Measurements from ENCODE around the gene MGMT. TPM values are rescaled to one million over a fixed set of nuclear protein-coding genes. Genes with fewer than 3 reads are reported as not detected.
A peak's percentile ranks its signal among the peaks of the same experiment; 100 is the strongest.

Gene MGMT
- total RNA-seq, 1 experiment from 2014 or later = 21.2 TPM

GRCh38 chr10:129541748-129542487 lies 74.9 kb downstream of the MGMT start:
- Histone ChIP-seq H2AFZ (no peak overlapping the region), H3K9me3 (ENCODE audit: insufficient read depth, low read depth) (no peaks in the 10 kb centered on the region), H3K27me3 (ENCODE audit: insufficient read depth, low read depth) (no peaks in the 10 kb centered on the region), H3K4me1 (replicated peaks; ENCODE audit: insufficient read depth) (peaks cover 15% of the 10 kb centered on the region), H4K20me1 (ENCODE audit: insufficient read depth) (no peaks in the 10 kb centered on the region), H3K79me2 (ENCODE audit: low read depth) (no peaks in the 10 kb centered on the region), H3F3A (ENCODE audit: insufficient read depth, low read depth) (no peaks in the 10 kb centered on the region), H3K4me3 (no peak overlapping the region), H3K27ac (no peak overlapping the region), H3K36me3 (ENCODE audit: low read depth) (no peaks in the 10 kb centered on the region), H3K9me2 (ENCODE audit: insufficient read depth) (no peaks in the 10 kb centered on the region), H3K4me2 (no peak overlapping the region)
- no peak for DNase-seq
- BruUV-seq (replicated peaks) = no TSS peak
- intact Hi-C loops (cut with micrococcal nuclease; ENCODE audit: unreplicated experiment) = no loop called here
- ChIA-PET POLR2A (ENCODE audit: unreplicated experiment) (no interaction called here), CTCF (no interaction called here)
- TF ChIP-seq EZH2 (IDR thresholded peaks at IDR 0.05; ENCODE audit: low read depth) = no peak
- TF ChIP-seq, protein P1, sequence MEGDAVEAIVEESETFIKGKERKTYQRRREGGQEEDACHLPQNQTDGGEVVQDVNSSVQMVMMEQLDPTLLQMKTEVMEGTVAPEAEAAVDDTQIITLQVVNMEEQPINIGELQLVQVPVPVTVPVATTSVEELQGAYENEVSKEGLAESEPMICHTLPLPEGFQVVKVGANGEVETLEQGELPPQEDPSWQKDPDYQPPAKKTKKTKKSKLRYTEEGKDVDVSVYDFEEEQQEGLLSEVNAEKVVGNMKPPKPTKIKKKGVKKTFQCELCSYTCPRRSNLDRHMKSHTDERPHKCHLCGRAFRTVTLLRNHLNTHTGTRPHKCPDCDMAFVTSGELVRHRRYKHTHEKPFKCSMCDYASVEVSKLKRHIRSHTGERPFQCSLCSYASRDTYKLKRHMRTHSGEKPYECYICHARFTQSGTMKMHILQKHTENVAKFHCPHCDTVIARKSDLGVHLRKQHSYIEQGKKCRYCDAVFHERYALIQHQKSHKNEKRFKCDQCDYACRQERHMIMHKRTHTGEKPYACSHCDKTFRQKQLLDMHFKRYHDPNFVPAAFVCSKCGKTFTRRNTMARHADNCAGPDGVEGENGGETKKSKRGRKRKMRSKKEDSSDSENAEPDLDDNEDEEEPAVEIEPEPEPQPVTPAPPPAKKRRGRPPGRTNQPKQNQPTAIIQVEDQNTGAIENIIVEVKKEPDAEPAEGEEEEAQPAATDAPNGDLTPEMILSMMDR (conservative IDR thresholded peaks at IDR 0.05) = no peak

DNA sequence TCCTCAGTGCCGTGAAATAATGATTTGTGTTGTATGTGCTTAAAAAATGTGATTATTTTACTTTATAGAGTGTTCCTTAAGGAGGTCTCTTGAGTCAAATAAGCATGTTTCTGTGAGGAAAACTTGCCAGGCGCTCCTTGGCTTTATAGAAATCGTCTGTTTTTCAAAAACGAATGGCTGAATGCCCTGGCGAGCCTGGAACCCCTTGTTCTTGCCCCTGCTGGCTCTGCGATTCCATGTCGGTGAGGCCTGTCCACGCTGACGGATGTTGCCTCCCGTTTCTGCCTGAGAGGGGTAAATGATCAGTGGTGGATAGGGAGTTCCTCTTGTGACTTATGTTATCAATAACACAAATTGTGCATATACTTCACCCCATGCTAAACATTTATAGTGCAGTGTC lies 75.5 kb downstream of the MGMT start:
- no peak overlapping the region for H2AFZ ChIP-seq
- H3K27me3 ChIP-seq (ENCODE audit: insufficient read depth, low read depth) = no peaks in the 10 kb centered on the region
- POLR2A ChIA-PET (ENCODE audit: unreplicated experiment) = no interaction called here
- no peaks in the 10 kb centered on the region for H3F3A ChIP-seq (ENCODE audit: insufficient read depth, low read depth)
- no peak overlapping the region for H3K4me2 ChIP-seq
- no TSS peak for BruUV-seq (replicated peaks)
- H3K36me3 ChIP-seq (ENCODE audit: low read depth) = no peaks in the 10 kb centered on the region
- no peaks in the 10 kb centered on the region for H4K20me1 ChIP-seq (ENCODE audit: insufficient read depth)
- CTCF ChIA-PET = no interaction called here
- no peaks in the 10 kb centered on the region for H3K9me3 ChIP-seq (ENCODE audit: insufficient read depth, low read depth)
- H3K4me3 ChIP-seq = no peak overlapping the region
- peaks cover 15% of the 10 kb centered on the region for H3K4me1 ChIP-seq (replicated peaks; ENCODE audit: insufficient read depth)
- intact Hi-C loops (cut with micrococcal nuclease; ENCODE audit: unreplicated experiment) = no loop called here
- no peak for TF ChIP-seq EZH2 (IDR thresholded peaks at IDR 0.05; ENCODE audit: low read depth)
- TF ChIP-seq, protein P1 (conservative IDR thresholded peaks at IDR 0.05) = no peak
- no peaks in the 10 kb centered on the region for H3K9me2 ChIP-seq (ENCODE audit: insufficient read depth)
- no peaks in the 10 kb centered on the region for H3K79me2 ChIP-seq (ENCODE audit: low read depth)
- H3K27ac ChIP-seq = no peak overlapping the region
- no peak for DNase-seq

DNA sequence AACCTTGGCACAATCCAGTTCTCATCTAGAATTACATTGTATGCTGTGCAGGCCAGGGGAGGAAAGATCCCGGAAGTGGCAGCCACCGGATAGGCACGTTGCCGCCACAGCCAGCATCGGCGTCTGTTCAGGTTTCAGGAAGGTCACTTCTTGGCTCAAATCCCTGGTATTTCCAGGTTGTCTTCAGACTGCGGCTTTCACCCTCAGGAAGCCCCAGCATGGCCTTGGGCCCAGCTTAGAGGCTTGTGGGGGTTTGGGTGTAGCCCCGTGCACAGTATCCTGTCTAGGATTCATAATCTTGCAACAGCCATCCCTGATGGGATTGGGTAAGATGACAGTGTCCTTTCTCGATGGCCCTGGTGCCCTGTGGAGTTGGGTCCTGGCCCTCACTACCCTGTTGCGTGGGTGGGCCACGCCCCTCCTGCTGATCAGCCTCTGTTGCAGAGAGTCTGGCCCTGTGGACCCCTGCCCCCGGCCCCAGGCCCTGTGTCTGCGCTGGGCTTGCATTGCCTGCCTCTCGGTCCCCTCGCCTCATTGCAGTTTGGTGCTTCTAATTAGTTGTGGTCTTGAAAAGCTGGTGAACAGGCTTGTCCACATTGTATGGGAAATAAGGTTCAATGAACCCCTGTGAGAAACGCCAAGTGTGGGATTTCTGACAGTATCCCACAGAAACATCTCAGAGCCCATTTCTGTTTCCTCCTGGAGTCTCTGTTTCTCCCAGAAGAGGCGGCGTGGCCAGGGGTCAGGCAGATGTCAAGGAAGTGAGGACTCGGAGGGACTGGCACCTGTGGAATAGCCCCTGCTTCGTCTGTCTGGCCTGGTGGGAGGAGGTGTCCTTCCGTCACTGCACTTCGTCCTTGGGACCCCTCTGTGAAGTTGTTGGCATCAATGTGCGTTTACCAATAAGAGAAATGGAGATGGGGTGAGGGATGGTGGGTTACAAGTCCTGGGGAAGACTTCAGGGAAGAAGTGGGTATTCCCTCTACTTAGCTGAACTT lies 77.5 kb downstream of the MGMT start:
- Histone ChIP-seq H3K4me2 (peak overlapping the region; percentile 58), H3K9me2 (ENCODE audit: insufficient read depth) (no peaks in the 10 kb centered on the region), H2AFZ (no peak overlapping the region), H3K27me3 (ENCODE audit: insufficient read depth, low read depth) (no peaks in the 10 kb centered on the region), H3K9me3 (ENCODE audit: insufficient read depth, low read depth) (no peaks in the 10 kb centered on the region), H3K36me3 (ENCODE audit: low read depth) (no peaks in the 10 kb centered on the region), H3K27ac (peak overlapping the region; percentile 37; the same call in 1 of the 2 replicates), H3F3A (ENCODE audit: insufficient read depth, low read depth) (no peaks in the 10 kb centered on the region), H3K4me3 (no peak overlapping the region), H4K20me1 (ENCODE audit: insufficient read depth) (no peaks in the 10 kb centered on the region), H3K4me1 (replicated peaks; ENCODE audit: insufficient read depth) (peaks cover 15% of the 10 kb centered on the region), H3K79me2 (ENCODE audit: low read depth) (no peaks in the 10 kb centered on the region)
- intact Hi-C loops (cut with micrococcal nuclease; ENCODE audit: unreplicated experiment) = no loop called here
- no TSS peak for BruUV-seq (replicated peaks)
- no peak for DNase-seq
- POLR2A ChIA-PET (ENCODE audit: unreplicated experiment) = no interaction called here
- CTCF ChIA-PET = no interaction called here
- TF ChIP-seq, protein P1 (conservative IDR thresholded peaks at IDR 0.05) = no peak
- TF ChIP-seq EZH2 (IDR thresholded peaks at IDR 0.05; ENCODE audit: low read depth) = no peak

All from PC-9 (cell line).